HG03103 (cell line): ENCODE data around the gene RRH.
"Not testable (repeated sequence)": the region's sequence is repeated elsewhere in the genome, so short reads cannot be mapped to it uniquely, and the experiment has no call there.

Experiments
- ATAC-seq: cut with Tn5 transposase; IDR thresholded peaks from one replicate; pipeline ENCODE4 v1.9.1; 2021; ENCODE audit warnings: low read depth; ENCODE audit not compliant: unreplicated experiment

The RRH gene

GRCh38 chr4:109827672-109828071 is at the start of gene RRH:
TSS of gene RRH (plus strand) at chr4:109827972. CDS start at chr4:109828028, 56 bp downstream.
- ATAC-seq, result no peak

DNA sequence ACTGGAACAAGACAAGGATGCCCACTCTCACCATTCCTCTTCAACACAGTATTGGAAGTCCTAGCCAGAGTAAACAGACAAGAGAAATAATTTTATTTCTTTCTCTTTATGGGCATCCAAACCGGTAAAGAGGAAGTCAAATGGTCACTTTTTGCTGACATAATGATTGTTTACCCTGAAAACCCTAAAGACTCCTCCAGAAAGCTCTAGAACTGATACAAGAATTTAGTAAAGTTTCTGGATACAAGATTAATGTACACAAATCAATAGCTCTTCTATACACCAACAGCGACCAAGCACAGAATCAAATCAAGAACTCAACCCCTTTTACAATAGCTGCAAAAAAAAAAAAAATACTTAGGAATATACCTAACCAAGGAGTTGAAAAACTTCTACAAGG is 45.7 kb upstream of the RRH start:
- ATAC-seq, result not testable (repeated sequence)

DNA sequence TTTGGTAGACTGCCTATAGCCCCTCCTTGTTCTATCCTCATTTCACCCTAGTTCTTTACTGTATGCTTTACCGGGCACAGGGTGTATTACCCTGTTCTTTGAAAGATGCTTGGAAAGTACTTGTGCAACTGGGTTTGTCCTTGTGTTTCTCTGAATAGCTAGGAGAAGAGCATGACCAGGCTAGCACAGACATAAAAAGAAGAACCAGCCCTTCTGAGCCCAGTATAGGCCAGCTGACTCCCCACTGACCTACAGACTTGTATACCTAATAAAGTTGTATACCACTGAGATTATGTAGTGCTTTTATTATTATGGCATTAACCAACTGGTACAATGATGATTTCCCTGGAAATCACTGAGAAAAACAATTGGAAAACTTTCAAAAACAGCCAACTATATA is 40.9 kb upstream of the RRH start:
- ATAC-seq, result no peak

- ATAC-seq, result no peak
Measured at GRCh38 chr4:109787807-109788206, 40.0 kb upstream of the RRH start.

- no peak for ATAC-seq
Measured at GRCh38 chr4:109795059-109795458, 32.7 kb upstream of the RRH start.

DNA sequence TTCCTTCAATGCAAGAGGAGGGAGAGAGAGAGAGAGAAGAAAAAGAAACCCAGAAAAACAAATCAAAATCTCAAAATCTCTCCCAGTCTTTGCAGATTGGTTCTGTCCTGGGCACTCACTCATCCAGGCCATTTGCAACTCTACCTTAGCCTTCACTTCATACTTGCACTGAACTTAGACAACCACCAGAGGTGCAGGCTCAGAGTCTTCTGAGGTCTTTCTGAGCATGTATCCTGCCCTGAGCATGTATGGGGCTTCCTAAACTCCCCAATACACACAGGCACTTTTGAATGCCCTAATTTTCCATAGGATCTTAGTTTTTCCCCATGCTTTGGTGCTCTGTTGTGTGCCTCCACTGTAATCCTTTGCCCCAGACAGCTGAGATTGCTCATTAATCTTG is 28.9 kb upstream of the RRH start:
- ATAC-seq, result no peak

- ATAC-seq, result no peak
Measured at GRCh38 chr4:109801099-109801789, 26.5 kb upstream of the RRH start.

GRCh38 chr4:109801895-109802319 is 25.9 kb upstream of the RRH start, which contains the start of gene CFI:
TSS of gene CFI (minus strand) at chr4:109801999. CDS start at chr4:109801971, 28 bp downstream.
- no peak for ATAC-seq

- no peak for ATAC-seq
Measured at GRCh38 chr4:109803924-109804571, 23.7 kb upstream of the RRH start.

GRCh38 chr4:109809655-109810054 is 18.1 kb upstream of the RRH start:
- ATAC-seq, result no peak

DNA sequence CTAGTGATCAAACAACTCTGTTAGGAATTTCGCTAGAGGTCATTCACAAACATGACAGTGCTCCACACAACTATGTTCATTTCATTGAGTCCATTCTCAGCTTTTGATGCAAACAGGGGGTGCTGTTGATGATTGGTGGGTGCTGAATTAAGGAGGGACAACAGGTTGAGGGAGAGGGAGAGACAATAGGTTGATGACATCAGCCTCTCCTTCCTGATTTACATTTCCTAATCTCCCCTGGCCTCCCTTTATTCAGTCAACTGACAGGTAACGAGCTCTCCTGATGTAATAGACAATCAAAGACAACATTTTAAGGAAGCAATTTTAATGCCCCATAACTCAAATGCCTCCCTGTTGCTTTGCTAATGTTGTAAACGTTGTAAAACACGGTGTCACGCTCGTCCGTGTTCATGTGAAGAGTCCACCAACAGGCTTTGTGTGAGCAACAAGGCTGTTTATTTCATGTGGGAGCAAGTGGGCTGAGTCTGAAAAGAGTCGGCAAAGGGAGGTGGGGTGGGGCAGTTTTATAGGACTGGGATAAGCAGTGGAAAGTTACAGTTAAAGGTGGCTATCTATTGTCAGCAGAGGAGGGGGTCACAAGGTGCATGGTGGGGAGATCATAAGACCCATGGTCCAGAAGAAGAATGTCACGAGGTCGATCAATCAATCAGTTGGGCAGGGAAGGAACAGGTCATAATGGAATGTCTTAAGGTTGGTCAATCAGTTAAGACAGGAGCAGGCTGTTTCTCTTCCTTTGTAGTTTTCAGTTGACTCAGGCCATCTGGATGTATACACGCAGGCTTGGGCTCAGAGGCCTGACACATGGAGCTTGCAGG is 17.0 kb upstream of the RRH start:
- no peak for ATAC-seq

DNA sequence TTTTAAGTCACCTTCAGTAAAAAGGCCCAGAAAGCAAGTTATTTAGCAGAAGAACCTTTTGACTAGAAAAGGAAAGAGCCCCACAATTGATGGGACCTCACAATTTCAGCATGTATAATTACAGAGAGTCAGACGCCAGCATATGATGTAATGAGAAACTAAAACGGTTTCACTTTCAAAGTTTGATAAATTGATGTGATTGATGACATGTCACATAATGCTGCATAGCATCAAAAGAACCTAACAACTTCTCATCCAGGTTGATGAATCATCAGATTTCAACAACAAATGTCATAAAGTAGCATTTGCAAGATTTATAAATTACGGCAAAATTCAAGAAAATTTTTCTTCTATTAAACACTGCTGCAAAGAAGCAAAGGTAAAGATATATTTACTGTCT is 16.1 kb upstream of the RRH start:
- no peak for ATAC-seq

DNA sequence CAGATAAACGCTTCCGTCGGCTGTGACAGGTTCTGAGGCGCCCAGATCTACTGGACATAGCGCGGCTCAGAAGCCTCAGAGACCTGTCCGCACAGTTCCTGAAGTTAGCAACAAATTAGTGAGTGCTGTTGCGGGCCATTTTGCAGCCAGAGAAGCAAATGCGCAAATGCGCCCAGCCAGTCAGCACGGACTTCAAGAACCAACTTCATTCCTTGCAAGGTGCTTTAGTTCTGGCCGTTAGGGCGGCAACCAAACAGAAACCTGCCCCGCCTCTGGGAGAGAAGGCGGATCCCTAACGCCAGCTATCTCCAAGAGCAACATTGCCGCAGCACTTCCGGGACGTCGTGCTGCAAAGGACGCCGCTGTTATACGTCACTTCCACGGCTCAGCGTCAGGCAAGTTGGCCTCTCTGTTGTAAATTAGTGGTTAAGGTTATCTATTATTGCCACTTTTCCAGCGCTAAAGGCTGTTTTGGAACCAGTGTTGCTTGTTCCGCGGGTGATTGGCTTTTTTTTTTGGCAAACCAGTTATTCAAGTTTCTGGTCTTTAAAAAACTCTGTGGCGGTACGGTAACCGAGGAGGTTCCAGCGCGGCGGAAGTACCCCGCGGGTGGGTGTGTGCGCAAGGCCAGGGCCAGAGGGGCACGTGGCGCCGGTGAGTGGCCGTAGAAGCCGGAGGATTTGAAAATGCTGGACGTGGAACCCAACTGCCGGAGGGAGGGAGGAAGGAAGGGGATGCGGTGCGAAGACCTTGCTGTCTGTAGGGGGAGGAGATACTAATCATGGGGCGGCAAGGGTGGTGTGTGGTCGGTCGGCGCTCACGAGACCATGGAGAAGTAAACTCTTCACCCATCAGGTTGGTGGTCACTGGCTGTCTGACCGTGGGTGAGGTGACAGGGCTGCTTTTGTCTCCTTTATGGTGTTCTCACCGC is 12.4 kb upstream of the RRH start, which contains the start of gene GAR1:
GAR1 (plus strand) TSS at position 612 of the 931 bp plus-strand sequence. CDS start 403 bp downstream, outside the sequence.
- peak; percentile 99 for ATAC-seq

GRCh38 chr4:109816082-109816442 is 11.7 kb upstream of the RRH start:
- no peak for ATAC-seq

DNA sequence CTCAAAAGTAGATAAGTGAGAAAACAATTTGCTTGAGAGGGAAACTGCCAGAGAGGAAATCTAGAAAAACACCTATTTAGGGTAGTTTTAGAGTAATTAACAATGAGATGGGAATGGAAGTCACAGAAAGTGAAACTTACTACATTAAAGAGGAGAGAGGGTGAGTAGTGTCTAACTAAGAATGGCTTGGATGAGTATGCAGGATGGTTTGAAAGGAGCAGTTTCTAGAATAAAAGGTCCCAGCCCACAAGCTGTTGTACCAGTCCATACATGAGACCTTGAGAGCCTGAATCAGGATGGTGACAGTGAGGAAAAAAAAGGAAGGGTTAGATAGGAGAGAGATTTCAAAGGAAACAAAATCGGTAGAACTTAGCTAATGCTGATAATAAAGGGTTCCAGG is 10.9 kb upstream of the RRH start:
- no peak for ATAC-seq

GRCh38 chr4:109818268-109818667 is 9.5 kb upstream of the RRH start:
- ATAC-seq, result no peak

DNA sequence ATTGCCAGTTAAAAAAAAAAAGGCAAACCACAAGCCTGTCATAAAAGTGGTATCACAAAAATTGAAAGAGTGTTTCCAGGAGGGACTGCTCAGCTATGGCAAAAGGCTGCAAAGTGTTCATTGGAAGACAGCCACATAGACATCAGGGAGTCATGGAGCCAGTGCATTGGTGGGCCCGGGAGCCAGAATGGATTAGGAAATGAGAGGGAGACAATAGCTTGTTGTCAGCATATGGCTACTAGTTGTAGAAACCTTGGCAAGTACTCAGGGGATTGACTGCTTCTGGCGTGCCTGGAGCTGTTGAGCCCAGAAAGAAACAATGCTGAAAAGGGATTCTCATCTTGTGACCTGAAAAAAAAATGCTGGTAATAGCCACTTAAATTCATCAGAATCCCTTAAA is 7.2 kb upstream of the RRH start:
- ATAC-seq, result no peak

- no peak for ATAC-seq
Measured at GRCh38 chr4:109821185-109821584, 6.6 kb upstream of the RRH start.

DNA sequence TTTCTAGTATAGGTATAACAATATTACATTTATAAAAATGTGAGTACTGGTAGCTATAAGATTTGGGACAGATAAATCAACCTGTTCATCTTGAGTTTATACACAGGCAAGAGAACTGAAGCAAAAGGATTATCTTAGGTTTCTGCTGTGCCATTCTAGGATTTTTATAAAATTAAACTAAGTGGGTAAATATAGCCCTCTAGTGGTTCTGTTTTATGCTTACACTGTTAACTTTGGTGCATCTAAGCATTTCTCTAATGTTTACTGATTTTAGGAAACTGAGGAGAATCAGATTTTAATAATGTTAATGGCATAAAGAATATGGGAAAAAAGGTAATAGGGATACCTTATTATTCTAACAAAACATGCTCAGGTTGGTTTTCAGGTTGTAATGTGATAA is 1.1 kb upstream of the RRH start:
- no peak for ATAC-seq

- ATAC-seq, result no peak
Measured at GRCh38 chr4:109833756-109834155, 6.0 kb downstream of the RRH start.
